GM18907 (cell line): ENCODE results near the gene SERPINA5.
"Not testable (repeated sequence)": the region's sequence is repeated elsewhere in the genome, so short reads cannot be mapped to it uniquely, and the experiment has no call there.

ENCODE experiments used
- ATAC-seq: cut with Tn5 transposase; IDR thresholded peaks from one replicate; pipeline ENCODE4 v1.9.1; 2021; ENCODE audit warnings: mild to moderate bottlenecking, moderate library complexity; ENCODE audit not compliant: unreplicated experiment

The SERPINA5 gene

GRCh38 chr14:94573475-94574277, 7.5 kb upstream of the SERPINA5 start:
- ATAC-seq = no peak

GRCh38 chr14:94574336-94574735, 6.9 kb upstream of the SERPINA5 start:
- ATAC-seq = no peak

GRCh38 chr14:94575730-94576585, 5.3 kb upstream of the SERPINA5 start:
- no peak for ATAC-seq

- not testable (repeated sequence) for ATAC-seq
Measured at GRCh38 chr14:94577472-94577871, 3.8 kb upstream of the SERPINA5 start.

DNA sequence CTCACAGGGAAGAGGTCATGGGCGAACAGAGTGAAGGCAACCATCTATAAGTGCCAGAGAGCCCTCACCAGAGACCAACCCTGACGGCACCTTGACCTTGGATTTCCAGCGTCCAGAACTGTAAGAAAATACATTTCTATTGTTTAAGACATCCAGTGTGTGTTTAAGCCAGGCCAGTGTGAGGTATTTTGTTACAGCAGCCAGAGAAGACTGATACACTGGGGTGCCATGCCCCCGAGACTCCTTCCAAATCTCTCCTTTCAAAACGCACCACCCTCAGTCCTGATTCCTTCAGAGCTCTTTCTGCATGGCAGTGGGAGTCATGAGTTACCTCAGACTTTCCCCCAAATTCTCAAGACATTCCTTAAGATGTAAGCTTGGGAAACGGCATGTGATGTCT, 2.5 kb upstream of the SERPINA5 start:
- ATAC-seq = no peak

DNA sequence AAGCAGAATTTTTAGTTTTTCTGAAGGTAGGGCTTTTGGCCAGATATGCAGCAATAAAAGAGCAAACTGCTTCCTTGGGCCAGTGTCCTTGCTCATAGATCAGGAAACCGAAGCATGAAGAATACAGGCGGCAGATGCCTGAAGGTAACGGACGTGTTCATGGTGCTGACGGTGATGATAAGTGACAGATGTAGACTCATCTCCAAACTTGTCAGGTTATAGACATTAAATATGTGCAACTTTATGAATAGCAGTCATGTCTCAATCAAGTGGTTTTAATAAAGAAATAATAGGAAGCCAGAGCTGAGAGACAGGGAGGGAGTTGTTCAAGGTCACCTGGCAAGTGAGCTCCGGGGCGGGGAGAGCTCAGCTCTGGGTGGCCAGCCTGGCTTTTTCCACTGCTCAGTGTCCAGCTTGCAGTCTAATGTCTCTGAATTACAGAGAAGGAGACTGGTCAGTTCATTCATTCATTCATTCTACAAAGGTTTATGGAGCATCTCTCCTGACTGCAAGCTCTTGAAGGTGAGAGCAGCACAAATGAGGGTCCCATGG, 1.0 kb downstream of the SERPINA5 start:
- no peak for ATAC-seq

GRCh38 chr14:94582851-94583250, 1.6 kb downstream of the SERPINA5 start:
- ATAC-seq = no peak

GRCh38 chr14:94583557-94583956, 2.3 kb downstream of the SERPINA5 start:
- ATAC-seq = no peak

GRCh38 chr14:94584591-94585280, 3.5 kb downstream of the SERPINA5 start:
- no peak for ATAC-seq

GRCh38 chr14:94586635-94587034, 5.4 kb downstream of the SERPINA5 start:
- ATAC-seq = no peak

DNA sequence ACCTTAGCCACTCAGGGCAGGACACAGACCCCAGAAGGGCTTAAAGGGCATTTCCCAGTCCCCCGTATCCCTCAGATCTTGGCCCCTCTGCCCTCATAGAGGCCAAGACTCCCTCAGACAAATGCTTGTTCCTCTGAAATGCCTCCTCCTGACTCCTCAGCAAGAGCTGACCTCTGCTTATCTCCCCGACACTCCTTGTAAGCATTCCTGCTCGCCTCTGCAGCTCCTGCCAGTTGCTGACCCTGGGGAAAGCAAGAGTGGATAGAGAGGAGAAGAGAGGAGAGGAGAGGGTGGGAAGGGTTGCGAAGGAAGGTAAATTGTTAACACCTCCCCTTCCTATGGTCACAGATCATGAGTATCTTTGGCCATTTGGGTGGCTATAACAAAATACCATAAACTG, 7.1 kb downstream of the SERPINA5 start:
- no peak for ATAC-seq

- no peak for ATAC-seq
Measured at GRCh38 chr14:94591073-94591472, 9.8 kb downstream of the SERPINA5 start.

- no peak for ATAC-seq
Measured at GRCh38 chr14:94591871-94592270, 10.6 kb downstream of the SERPINA5 start.

GRCh38 chr14:94592457-94592856, 11.2 kb downstream of the SERPINA5 start:
- no peak for ATAC-seq

- no peak for ATAC-seq
Measured at GRCh38 chr14:94593376-94593748, 12.1 kb downstream of the SERPINA5 start.

DNA sequence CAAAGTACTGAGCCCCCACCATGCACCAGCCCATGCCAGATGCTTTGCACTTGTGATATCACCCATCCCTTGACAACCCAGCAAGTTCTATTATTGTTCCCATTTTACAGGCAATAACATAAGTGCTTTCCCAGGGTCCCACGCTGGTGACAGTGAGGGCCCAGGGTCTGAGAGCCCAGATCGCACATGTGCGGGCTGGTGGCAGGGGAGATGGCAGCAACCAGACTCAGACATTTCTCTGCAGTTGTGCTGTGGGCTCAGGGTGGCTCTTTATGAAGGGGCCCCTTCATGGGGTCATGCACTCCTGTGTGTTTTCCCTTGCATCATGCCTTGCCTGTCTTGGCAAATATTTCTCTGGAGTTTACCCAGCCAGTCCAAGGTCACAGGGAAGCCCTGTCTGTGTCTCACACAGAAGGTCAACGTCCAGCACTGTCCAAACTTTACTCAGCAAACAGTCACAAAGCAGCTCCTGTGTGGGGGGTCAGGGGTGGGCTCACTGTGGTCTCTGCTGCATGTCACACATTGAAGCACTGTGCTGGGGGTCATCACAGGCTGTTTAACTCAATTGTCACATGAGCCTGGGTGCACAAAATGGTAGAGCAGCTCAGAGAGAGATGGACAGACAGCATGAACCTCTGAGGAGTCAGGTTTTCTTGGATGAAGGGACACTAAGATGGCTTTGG, 12.7 kb downstream of the SERPINA5 start:
- ATAC-seq = no peak

- ATAC-seq = no peak
Measured at GRCh38 chr14:94594441-94594840, 13.2 kb downstream of the SERPINA5 start.

- no peak for ATAC-seq
Measured at GRCh38 chr14:94595912-94596311, 14.7 kb downstream of the SERPINA5 start.

DNA sequence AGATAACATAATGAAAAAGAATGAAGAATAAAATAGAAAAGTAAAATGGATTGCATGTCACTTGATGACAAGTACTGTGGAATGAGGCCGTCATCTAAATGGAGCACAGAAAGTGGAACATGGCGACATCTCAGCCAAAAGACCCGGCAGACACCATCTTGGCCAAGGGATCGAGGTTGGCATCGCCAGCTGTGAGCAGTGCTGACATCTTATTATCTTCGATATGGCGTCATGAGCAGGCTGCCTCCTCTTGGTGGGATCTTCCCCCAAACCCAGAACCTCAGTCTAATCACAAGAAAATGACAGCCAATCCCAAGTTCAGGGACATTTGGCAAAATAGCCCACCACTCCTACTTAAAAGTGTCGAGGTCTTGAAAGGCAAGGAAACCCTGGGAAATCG, 15.1 kb downstream of the SERPINA5 start:
- no peak for ATAC-seq

DNA sequence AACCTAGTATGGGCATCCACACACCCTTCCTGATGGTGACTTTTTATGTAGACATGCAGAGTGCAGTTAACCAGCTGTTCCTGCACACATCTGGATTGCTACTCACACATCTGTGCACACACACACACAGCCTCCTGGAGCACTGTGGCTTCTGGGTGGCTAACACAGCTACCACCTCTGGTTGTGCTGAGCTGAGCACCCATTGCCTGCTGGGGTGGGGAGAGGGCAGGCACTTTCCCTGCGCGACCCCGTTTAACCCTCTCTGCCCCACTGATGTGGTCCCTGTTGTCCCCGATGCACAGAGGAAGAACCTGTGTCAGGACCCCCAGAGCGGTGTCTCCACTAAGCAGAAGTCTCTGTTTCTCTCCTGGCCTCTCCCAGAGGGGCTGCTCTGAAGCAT, 16.6 kb downstream of the SERPINA5 start:
- ATAC-seq = no peak

GRCh38 chr14:94598506-94598815, 17.2 kb downstream of the SERPINA5 start:
- ATAC-seq = no peak
